Measurements from ENCODE around the gene MARVELD1.

The MARVELD1 gene

DNA sequence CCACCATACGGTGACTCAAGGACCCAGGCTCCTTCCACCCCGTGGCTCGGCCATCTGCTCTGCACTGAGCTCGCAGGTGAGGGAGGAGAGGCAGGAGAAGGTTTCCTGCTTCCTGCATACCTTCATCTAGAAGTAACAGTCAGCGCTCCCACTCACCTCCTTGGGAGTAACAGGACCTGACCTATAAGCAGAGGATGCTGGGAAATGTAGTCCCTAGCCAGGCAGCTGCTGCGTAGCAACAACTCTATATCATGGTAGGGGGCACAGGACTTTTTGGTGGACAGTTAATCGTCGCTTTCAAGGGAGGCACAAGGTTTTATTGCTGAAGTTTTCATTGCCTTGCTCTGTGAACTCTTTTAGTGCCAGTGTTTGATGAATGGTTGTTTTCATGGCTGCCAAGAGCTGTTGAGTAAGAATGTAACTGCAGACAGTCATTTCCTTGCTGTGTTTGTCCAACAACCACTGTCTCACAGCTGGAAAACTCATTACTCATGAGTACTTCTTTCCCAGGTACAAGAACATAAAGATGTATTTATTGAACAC lies 13.2 kb downstream of the MARVELD1 start:
- no peak overlapping the region for H3K27ac ChIP-seq
- TF ChIP-seq ZFX (IDR thresholded peaks at IDR 0.05; ENCODE audit: borderline replicate concordance): no peak
- TF ChIP-seq CTCF (IDR thresholded peaks at IDR 0.05): no peak

- TF ChIP-seq ZFX (IDR thresholded peaks at IDR 0.05; ENCODE audit: borderline replicate concordance) (no peak), CTCF (IDR thresholded peaks at IDR 0.05) (no peak)
- H3K27ac ChIP-seq: no peak overlapping the region
Observed at GRCh38 chr10:97729014-97729413, 15.5 kb downstream of the MARVELD1 start.

- TF ChIP-seq CTCF (IDR thresholded peaks at IDR 0.05) (peak; percentile 87), ZFX (IDR thresholded peaks at IDR 0.05; ENCODE audit: borderline replicate concordance) (no peak)
- no peak overlapping the region for H3K27ac ChIP-seq
Observed at GRCh38 chr10:97731346-97732051, 18.0 kb downstream of the MARVELD1 start.

- H3K27ac ChIP-seq: no peak overlapping the region
Observed at GRCh38 chr10:97732052-97732359, 18.5 kb downstream of the MARVELD1 start.

GRCh38 chr10:97733256-97733655 lies 19.7 kb downstream of the MARVELD1 start:
- no peak for TF ChIP-seq CTCF (IDR thresholded peaks at IDR 0.05)
- no peak for TF ChIP-seq ZFX (IDR thresholded peaks at IDR 0.05; ENCODE audit: borderline replicate concordance)
- H3K27ac ChIP-seq: no peak overlapping the region

More at GRCh38 chr10:97732052-97732359, 18.5 kb downstream of the MARVELD1 start:
- TF ChIP-seq CTCF (IDR thresholded peaks at IDR 0.05) (peak; percentile 48), ZFX (IDR thresholded peaks at IDR 0.05; ENCODE audit: borderline replicate concordance) (no peak)

DNA sequence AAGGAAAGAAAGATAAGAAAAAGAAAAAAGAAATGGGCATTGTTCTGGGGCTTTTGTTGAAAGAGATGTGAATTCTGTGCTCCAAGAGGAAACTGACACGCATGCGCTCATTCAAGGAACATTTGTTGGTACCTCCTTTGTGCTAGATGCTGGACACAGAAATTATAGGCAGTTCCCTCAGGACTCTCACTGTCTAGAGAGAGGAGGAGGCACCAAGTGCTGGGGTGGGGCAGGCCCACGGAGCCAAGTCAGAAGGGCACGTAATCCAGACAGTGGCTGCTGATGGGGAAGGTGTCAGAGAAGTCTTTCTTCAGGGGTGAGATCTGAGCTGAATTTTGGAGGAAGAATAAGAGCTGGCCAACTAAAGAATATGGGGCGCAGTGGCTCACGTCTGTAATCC lies 20.5 kb downstream of the MARVELD1 start:
- no peak for TF ChIP-seq ZFX (IDR thresholded peaks at IDR 0.05; ENCODE audit: borderline replicate concordance)
- TF ChIP-seq CTCF (IDR thresholded peaks at IDR 0.05): no peak
- no peak overlapping the region for H3K27ac ChIP-seq

GRCh38 chr10:97736403-97736901 lies 22.9 kb downstream of the MARVELD1 start:
- H3K27ac ChIP-seq: peak overlapping the region; percentile 71
- TF ChIP-seq CTCF (IDR thresholded peaks at IDR 0.05) (no peak), ZFX (IDR thresholded peaks at IDR 0.05; ENCODE audit: borderline replicate concordance) (no peak)
